ENCODE measurements around the gene DCLK1. TPM values are rescaled to one million over a fixed set of nuclear protein-coding genes. Genes with fewer than 3 reads are reported as not detected.

Gene DCLK1
- total RNA-seq, 6 experiments from 2014 or later, result 0.07 to 0.12 (median 0.10) TPM; not detected in 2

GRCh38 chr13:35724446-35724845 is 406.7 kb downstream of the DCLK1 start:
- no peak for DNase-seq
- 52% methylated on average over 6 of the region's 6 CpGs for WGBS (ENCODE audit: insufficient coverage, low coverage, low lambda C conversion rate, missing lambda C conversion rate)
- intact Hi-C loops (cut with DNase I), result no loop called here

GRCh38 chr13:35723821-35724220 is 407.4 kb downstream of the DCLK1 start:
- no peaks in the 10 kb centered on the region for H3K9me3 ChIP-seq
- no peaks in the 10 kb centered on the region for H3K4me1 ChIP-seq
- ATAC-seq (peak in 1 of 4 donors; percentile 41), DNase-seq (no peak)
- no peak overlapping the region for H3K4me3 ChIP-seq
- no peak overlapping the region for H3K27ac ChIP-seq
- no peaks in the 10 kb centered on the region for H3K36me3 ChIP-seq
- WGBS (ENCODE audit: insufficient coverage, low coverage, low lambda C conversion rate, missing lambda C conversion rate), result 5% methylated on average over 5 of the region's 5 CpGs
- intact Hi-C loops (cut with DNase I), result no loop called here
- TF ChIP-seq CTCF (IDR thresholded peaks at IDR 0.05) (no peak), POLR2A (IDR thresholded peaks at IDR 0.05) (no peak)
- no peaks in the 10 kb centered on the region for H3K27me3 ChIP-seq

More at GRCh38 chr13:35724446-35724845, 406.7 kb downstream of the DCLK1 start:
- H3K4me3 ChIP-seq, result no peak overlapping the region
- H3K27ac ChIP-seq, result no peak overlapping the region
- H3K9me3 ChIP-seq, result no peaks in the 10 kb centered on the region
- H3K4me1 ChIP-seq, result no peaks in the 10 kb centered on the region
- no peaks in the 10 kb centered on the region for H3K36me3 ChIP-seq
- no peak for ATAC-seq
- TF ChIP-seq CTCF (IDR thresholded peaks at IDR 0.05) (no peak), POLR2A (IDR thresholded peaks at IDR 0.05) (no peak)
- no peaks in the 10 kb centered on the region for H3K27me3 ChIP-seq

- intact Hi-C loops (cut with DNase I), result no loop called here
- Histone ChIP-seq H3K27ac (no peak overlapping the region), H3K4me1 (no peaks in the 10 kb centered on the region), H3K9me3 (no peaks in the 10 kb centered on the region), H3K36me3 (no peaks in the 10 kb centered on the region), H3K27me3 (no peaks in the 10 kb centered on the region), H3K4me3 (no peak overlapping the region)
- TF ChIP-seq CTCF (IDR thresholded peaks at IDR 0.05) (no peak), POLR2A (IDR thresholded peaks at IDR 0.05) (no peak)
- WGBS (ENCODE audit: insufficient coverage, low coverage, low lambda C conversion rate, missing lambda C conversion rate), result 34% methylated on average over 5 of the region's 5 CpGs
- no peak for ATAC-seq
- no peak for DNase-seq
These were observed 408.1 kb downstream of the DCLK1 start for GRCh38 chr13:35723053-35723461.

GRCh38 chr13:35722458-35723052 is 408.6 kb downstream of the DCLK1 start:
- no peaks in the 10 kb centered on the region for H3K4me1 ChIP-seq
- H3K36me3 ChIP-seq, result no peaks in the 10 kb centered on the region
- TF ChIP-seq CTCF (IDR thresholded peaks at IDR 0.05) (no peak), POLR2A (IDR thresholded peaks at IDR 0.05) (no peak)
- no peaks in the 10 kb centered on the region for H3K9me3 ChIP-seq
- intact Hi-C loops (cut with DNase I), result no loop called here
- DNase-seq, result no peak
- H3K4me3 ChIP-seq, result no peak overlapping the region
- 43% methylated on average over 9 of the region's 9 CpGs for WGBS (ENCODE audit: insufficient coverage, low coverage, low lambda C conversion rate, missing lambda C conversion rate)
- no peak overlapping the region for H3K27ac ChIP-seq
- no peak for ATAC-seq
- no peaks in the 10 kb centered on the region for H3K27me3 ChIP-seq

All from right lobe of liver (tissue), 6 donors.